GM19043 (cell line): ENCODE measurements around the gene CEP85.
"Not testable (repeated sequence)": the region's sequence is repeated elsewhere in the genome, so short reads cannot be mapped to it uniquely, and the experiment has no call there.

Source experiments
- ATAC-seq: cut with Tn5 transposase; IDR thresholded peaks from one replicate; pipeline ENCODE4 v1.9.1; 2021; ENCODE audit warnings: low read depth; ENCODE audit not compliant: unreplicated experiment

Gene CEP85

DNA sequence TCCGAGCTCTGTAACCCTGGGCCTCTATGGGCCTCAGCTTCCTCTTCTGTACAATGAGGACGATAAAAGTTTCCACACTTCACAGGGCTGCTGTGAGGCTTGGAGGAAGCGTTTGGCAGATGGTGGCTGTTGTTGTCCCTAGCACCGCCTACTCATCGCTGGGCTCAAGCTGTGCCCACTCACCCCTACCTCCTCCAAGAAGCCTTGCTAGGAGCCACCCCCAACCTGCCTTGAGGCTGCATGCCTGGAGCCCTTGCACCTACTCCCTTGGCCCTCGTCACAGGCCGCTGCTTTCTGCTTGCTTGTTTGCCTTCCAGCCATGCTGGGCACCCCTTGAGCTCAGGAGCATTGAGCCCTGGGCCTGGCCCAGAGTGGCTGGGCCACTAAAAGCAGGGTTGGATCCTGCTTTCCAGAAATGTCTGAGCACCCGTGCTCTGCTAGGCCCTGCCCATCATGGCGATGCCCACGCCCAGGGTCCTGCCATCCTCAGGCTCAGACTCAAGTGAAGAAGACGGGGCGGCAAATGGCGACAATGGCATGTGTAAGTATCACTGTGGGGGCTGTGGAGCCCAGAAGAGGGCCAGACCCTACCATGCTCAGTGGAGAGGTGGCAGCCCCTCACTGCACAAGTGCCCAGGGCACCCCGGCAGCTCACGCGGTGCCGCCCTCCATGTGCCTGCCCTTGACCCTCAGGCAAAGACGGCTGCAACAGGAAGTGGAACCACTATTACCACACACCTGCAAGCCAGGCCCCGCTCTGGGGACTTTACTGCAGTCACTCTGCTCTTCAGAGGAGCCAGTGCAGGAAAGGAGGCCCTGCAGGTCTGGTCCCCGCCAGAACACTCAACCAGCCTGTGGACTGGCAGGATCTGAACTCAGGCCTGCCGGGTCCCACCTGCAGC is 55.4 kb downstream of the CEP85 start:
- ATAC-seq = no peak

DNA sequence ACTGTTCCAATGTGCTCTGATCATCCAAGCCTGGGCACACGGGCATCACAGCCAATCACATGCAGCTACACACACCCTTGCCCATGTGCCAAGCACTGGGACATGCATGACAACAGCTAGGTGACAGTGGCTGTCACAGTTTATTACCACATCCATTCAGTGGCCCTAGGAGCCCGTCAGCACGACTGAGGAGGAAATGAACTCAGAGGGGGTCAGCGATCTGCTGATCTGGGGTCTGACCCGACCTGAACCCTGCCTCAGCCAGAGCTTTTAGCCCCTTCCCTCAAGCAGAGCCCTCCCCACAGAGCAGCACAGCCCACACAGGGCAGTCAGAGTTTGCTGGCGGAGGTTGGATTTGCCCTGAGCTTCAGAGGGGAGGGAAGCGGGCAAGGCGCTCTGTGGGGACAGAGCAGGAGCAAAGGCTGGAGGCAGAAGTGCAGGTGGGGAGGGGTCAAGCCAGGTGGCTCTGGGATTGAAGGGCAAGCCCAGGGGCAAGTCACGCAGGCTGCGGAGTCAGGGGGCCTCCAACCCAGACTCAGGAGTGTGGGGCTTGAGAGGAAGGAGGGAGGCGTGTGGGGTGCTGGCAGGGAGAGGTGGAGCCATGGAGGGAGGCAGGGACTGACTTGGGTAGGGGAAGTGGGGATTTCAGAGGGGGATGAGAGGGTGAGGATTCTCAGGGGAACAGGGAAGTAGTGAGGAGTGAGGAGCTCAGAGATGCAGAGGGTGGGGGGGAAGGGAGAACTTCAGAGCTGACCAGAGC is 56.3 kb downstream of the CEP85 start:
- ATAC-seq = no peak

DNA sequence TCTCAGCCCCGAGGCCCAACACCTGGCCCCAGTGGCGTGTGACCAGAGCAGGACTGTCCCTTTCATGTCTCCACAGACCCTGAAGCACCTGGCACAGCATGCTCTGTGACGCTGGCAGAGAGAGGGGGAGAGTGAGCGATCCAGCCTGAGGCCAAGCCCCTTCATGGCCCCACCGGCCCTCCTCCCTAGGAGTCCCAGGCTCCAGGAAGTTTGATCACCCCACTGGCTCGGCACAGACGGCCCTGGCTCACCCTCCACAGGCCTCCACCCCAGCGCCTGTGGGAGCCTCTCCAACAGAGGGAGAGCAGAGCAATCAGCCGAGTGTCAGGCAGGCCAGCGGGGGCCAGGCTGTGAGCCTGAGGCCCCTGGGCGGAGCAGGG is 56.9 kb downstream of the CEP85 start:
- ATAC-seq = no peak

DNA sequence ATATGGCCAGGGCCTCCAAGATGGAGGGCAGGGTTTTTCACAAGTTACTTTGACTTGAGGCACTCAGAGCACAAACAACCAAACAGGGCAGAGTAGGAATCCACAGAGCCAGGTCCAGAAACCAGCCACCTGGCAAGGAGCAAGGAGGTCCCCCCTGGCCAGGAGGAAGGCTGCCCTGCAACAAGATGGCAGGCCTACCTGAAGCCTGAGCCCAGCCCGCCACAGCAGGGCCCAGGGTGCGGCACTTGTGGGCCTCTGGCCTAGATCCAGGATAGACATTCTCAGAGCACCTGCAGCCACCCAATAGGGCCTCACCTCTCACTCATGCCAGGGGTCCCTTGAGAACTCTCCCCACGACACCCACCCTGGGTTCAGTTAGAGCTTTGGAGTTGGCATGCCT is 57.4 kb downstream of the CEP85 start:
- no peak for ATAC-seq

DNA sequence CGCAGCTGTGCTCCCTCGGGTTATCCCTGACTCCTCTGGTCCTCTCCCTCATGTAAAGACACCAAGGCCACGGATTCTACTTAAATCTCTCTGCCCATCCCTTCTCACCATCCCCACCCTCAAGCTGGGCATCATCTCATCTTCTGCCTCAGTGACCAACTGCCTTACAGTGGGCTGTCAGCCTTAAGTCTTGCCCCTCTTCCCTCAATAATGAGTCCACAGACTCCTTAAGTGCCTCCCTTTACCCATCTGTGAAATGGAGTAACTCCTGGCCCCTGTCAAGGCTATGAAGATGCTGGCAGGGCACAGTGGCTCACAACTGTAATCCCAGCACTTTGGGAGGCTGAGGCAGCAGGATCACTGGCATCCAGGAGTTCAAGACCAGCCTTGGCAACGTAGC is 57.9 kb downstream of the CEP85 start:
- no peak for ATAC-seq

DNA sequence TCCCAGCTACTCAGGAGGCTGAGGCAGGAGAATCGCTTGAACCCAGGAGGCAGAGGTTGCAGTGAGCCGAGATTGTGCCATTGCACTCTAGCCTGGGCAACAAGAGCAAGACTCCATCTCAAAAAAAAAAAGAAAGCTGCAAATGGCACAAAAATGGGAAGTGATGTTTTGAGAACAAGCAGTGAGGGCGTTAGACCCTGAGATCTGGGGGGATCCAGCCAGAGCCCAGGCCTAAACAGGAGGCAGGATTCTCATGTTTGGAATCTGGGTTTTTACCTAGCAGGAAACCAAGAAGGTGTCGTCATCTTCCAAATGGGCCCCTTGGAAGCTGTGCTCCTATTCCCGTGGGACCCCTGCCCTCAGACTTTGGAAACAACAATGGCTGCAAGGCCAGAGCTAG is 58.7 kb downstream of the CEP85 start:
- not testable (repeated sequence) for ATAC-seq

DNA sequence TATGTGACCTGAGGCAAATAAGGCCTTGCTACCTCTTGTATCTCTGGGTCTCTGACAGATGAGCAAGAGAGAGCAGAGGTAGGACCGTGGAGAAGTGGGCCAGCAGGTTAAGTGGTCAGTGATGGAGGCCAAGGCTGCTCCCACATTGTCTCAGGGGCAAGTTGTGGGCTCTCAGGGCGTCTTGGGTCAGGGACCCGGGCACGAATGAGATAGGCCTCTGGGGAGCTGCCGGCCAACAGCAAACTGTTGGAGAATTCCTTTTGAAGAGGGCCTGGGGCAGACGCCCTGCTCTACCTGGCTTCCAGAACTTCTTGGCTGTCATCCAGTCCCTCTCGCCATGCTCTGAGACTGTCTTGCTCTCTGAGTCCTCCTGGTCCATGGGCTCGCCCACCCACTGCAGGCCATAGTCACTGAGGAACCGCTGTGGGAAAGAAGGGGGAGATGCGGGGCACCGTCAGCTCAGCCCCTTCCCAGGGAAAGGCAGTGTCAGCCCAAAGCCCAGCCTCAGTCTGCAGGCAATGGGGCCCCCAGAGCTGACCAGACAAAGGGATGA is 60.0 kb downstream of the CEP85 start:
- ATAC-seq = no peak

DNA sequence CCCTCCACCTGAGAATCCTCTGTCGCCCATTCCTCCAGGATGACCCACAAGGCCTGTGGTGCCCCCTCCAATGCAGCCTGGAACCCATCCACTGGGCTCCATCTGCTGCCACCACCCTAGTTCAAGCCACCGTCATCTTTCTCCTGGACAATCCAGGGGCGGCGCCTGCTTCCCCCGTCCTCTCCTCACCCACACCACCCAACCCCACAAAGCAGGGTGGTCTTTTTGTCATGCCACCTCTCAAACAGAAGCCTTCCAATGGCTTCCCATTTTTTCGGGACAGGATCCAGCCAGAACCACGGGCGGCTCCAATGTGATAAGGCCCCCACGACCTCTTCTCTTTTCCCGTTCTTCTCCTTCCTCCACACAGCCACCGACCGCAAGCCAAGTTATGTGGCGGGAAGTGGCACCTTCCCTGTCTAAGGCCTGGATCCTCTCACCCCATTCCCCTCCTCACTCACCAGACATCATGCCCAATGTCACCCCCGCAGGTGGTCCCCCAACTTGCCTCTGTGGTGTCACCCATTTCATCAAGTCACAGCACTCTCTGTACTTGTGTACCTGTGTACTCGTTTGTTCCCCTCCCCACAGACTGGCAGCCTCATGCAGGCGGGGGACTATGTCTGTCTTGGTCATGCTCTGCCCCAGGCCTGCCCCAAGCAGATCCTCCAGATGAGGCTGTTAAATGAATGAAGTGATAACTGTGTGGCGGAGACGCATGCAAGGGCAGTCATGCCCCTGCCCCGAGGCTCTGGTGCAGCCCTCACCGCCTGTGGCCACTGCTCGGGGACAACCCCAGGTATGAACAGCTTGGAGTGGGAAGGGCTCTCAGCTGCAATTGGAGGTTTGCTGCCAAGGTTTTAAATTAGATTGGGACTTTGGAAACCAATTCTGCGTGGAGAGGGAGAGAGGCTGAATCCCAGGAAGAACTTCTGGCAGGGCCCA is 61.5 kb downstream of the CEP85 start:
- no peak for ATAC-seq

DNA sequence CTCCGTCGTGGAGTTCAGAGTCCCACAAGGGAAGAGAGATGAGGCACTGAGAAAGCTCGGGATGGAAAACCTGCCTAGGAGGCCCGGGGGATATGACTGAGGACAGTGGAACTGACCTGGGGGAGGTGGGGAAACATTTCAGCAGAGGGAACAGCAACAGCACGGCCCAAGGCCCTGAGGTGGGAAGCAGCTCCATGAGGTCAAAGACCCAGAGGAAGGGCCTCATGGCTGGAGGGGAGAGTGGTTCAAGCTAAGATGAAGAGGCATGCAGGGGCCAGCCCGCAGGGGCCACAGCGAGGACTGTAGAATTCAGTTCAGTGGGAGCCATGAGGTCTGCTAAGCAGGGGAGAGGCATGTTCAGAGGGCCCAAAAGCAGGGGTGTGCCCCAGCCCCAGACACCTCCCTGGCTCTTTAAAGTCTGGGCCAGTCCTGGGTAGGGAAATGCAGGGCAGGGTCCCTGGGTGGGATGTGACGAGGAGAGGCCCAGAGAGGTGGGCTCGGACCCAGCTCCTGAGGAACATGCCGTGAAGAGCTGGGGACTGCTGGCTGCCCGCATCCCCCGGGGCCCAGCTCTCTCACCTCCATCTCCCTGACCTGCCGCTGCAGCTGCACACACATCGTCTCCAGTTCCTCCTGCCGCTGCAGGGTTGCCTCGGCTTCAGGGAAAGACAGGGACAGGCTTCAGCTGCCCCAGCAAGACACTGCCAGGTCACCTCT is 62.5 kb downstream of the CEP85 start:
- no peak for ATAC-seq

DNA sequence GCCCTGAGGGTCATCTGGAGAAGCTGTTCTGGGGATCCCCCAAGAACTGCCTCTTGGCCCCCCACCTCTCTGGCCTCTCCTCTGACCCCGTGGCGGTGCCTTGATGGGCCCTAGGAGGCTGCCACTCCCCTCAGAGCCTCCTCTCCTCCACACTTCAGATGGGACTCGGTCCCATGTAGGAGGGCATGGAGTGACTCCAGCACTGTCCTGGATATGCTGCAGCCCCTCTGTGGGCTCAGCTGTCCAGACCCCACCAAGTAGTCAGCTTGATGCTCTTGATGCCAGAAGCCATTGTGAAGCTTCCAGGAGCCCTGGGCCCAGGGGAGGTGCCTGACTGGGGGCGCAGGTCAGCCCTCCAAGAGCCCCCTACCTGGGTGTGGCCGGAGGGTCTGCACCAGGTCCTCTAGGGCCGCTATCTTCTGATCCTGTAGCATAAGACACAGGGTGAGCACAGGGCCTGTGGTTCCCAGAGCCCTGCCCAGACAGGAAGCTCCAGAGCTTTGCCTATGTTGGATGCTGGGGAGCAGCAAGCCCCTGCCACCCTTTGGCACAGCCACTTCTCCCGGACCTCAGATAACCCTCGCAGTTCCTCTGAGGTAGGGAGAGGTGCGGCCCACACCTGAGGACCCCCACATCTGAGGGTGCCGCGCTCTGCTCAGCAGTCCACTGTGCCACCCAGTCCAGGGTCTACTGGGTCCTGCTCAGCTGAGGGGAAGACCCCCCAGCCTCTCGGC is 63.2 kb downstream of the CEP85 start:
- ATAC-seq = no peak

DNA sequence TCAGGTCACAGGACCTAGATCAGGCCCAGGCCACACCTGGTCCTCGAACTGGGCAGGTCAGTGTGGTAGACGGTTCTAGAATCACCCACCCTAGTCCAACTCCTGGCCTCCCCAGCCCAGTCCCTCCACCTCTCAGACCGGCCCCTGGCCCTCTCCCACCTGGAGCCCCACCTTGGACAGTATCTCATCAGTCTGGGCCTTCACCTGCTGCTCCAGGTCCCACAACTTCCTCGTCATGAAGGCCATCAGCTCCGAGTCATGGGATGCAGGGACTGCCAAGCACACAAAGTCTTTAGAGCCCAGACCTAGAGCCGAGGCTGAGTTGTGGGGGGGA is 63.8 kb downstream of the CEP85 start:
- no peak for ATAC-seq

DNA sequence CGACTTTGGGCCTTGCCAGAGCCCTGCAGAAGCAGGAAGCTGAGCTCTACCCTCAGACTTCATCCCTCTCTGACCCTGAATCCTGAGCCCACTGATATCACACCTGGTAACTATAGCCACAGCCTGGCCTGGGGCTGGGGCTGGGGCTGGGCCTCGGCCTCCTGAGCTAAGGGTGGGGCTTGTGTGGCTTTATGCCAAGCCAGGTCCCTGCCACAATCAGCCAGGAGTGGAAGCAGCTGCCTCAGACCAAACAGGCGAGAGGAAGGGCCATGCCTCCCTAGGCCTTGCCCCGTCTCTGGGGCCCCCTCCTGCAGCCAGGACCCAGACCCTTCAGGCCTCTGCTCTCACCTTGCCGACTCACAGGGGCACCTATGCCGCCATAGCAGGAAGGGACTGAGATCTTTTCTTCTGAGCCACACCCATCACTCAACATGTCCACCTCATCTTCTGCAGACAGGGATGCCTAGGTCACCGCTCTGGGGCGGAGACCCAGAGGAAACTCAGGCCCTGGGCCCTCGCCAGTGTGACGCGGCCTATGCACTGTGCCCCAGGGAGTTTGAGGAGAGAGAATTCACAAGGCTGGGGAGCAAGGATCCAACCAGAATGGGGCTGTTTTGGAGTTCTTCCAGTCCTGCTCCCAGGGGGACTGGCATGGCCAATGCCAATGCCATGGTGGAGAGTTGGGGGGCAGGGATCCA is 66.7 kb downstream of the CEP85 start:
- no peak for ATAC-seq

DNA sequence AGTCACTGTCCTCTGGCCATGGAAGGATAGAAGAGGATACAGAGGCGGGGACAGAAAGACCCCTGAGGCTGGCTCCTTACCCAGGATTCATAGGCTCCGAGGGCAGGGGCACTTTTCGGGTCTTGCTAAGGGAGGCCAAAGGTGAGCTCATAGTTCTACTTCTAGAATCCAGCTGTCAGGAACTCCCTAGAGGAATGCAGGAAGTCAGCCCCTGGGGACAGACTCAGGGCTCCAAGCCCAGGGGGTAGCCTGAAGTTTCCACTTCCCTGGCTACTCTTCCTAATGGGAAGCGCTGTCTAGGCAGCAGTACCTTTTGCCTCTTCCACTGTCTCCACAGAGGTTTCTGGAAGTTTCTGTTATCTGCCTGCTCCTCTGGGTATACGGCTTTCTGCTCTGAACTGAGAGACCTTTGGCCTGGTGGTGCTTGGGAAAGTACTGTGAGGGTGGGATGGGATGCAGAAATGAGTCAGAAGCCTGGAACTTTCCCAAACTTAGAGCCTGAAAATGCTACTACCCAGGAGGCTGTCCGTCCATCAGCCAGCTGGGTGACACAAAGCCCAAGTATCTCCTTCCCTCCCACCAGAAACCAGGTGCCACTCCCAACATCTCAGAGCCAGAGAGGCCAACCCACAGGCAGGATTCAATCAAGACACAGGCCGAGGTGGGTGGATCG is 68.9 kb downstream of the CEP85 start:
- ATAC-seq = no peak

DNA sequence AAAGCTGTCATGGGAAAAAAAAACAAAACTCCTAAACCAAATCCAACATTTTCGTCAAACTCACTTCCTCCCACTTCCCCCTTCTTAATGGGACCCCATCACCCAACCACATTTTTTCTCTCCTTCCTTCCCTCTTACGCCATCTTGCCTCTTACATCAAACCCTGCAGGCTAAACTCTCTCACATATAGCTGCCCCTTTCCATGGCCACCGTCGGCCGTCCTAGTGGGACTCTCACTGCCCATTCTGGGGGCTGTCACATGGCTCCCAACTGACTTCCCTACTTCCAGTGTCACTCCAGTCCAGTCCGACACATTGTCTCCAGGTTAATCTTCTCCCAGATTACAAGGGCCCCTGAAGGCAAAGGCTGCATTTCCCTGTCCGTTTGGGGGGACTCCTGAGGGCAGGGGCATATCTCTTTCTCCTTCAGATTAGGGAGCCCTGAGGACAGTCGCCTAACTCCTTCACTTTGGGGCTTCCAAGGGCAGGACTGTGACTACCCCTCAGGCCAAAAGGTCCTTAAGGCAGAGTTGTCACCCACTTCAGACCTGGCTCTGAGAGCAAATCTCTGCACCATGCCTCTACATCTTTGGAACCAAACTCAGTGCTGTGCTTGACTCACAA is 71.8 kb downstream of the CEP85 start:
- no peak for ATAC-seq

DNA sequence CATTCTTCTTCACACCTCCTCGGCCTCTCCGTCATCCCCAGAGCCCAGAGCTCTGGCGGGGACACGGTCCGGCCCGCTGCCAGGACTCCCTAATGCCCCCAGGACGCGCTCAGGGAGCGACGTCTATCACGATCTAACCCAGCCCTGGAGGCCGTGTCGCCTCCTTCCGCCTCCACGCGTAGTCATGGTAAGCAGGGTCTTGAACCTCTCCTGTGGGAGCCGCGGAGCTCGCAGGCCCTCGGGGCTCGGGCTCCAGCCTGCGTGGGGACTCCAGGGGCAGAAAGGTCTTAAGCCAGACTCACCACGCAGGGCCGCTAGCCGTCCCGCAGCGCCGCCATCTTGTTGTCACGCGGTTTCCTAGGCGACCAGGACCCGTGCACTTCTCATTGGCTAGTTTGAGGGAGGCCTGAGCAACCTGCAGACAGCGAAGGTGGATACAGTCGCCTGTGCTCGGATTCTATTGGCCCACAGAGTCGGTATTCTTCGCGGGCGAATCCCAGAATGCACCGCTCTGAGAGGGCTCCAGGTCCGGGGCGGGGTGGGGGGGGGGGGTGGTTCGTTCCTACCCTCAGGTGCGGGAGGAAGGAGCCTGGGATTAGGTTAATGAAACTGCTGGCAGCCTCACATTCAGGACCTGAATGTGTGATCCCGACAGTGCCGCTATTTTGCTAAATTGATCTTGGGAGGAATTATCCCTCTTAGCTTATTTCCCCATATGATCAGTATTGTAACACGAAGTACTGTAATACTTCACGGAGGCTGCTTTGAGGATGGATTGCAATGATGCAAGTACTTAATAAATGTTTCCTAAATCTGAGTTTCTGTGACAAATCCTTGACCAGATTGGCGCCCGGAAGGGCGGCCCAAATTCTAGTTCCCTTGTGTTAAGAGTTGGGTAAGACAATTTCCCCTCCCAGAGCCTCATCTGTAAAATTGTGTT is 72.6 kb downstream of the CEP85 start, which contains the start of gene UBXN11:
TSS of gene UBXN11 (minus strand) at position 347 of the 940 bp plus-strand sequence. CDS start 3,753 bp downstream, outside the sequence.
- peak; percentile 99 for ATAC-seq

DNA sequence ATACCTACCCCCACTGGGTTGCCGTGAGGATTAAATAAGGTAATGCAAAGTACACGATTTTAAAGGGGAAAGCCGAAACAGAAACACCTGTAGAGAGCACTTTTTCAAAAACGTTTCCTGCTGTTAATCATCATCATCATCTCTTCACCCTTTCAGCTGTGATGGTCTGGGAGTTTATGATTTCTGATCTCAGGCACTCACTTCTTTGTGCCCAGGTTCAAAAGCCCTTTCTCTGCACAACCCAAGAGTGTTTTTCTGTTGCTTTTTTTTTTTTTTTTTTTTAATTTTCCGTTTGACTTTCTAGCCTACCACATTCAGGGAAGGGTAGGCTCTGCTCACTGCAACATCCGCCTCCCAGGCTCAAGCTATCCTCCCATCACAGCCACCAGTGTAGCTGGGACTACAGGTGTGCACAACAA is 73.4 kb downstream of the CEP85 start:
- no peak for ATAC-seq
